T follicular helper cell (primary cell): ENCODE data around the gene CCDC78.
"Not testable (repeated sequence)": the region's sequence is repeated elsewhere in the genome, so short reads cannot be mapped to it uniquely, and the experiment has no call there.

Experiments
- DNase-seq: peaks from one replicate; pipeline ENCODE4 v3.0.0-alpha.2; 2020; ENCODE audit warnings: low read depth

The CCDC78 gene

DNA sequence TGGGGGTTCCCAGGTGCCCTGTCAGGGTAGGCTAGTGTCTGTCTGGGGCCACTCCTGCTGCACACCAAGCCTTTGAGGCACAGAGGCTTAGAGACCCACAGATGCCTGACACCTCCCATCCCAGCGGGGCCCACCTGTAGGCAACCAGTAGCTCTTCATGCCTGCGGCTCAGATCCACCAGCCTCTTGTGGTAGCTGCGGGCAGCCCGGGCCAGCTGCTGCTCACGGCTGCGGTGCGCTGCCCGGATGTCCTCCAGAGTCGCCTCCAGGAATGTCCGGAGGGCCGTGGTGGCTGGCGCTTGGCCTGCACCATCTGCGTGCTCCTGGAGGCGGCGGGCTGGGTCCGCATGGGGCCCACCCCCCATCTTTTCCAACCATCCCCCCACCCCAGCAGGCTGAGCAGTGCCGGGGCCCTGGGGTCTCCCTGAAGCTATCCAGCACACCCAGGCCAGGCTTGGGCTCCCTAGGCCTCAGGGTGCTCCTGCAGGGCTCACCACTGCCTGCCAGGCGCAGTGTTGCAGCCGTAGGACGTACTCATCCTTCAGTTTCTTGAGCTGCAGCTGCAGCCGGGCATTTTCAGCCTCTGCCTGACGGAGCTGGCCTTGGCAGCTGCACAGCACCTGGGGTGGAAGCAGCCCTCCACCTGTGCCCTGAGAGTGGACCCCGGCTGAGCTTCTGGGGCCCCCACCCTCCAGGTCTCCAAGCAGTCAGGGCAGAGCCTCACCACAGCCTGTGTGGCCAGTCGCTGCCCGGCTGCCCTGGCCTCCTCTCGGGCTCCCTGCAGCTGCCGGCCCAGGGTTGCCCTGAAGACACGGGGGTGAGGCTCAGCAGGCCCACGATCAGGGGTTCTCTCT lies 1.8 kb downstream of the CCDC78 start:
- DNase-seq: no peak

DNA sequence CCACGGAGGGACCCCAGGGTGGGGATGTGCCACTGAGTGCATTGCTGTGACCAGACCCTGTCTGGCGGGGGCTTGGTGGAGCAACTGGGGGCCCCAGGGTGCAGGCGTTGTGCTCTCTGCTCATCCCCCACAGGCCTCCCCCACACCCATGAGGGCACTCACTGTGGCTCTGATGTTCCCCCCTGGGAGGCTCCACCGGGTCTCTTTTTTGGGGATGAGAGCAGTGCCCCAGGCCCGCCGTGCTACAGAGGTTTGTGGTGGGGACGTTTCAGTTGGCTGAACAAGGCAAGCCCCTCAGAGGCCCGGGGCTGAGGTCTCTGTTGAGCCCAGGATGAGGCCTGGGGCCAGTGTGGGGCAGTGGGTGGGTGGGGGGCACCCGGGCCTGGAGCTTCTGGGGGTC lies 2.5 kb downstream of the CCDC78 start:
- DNase-seq: no peak

DNA sequence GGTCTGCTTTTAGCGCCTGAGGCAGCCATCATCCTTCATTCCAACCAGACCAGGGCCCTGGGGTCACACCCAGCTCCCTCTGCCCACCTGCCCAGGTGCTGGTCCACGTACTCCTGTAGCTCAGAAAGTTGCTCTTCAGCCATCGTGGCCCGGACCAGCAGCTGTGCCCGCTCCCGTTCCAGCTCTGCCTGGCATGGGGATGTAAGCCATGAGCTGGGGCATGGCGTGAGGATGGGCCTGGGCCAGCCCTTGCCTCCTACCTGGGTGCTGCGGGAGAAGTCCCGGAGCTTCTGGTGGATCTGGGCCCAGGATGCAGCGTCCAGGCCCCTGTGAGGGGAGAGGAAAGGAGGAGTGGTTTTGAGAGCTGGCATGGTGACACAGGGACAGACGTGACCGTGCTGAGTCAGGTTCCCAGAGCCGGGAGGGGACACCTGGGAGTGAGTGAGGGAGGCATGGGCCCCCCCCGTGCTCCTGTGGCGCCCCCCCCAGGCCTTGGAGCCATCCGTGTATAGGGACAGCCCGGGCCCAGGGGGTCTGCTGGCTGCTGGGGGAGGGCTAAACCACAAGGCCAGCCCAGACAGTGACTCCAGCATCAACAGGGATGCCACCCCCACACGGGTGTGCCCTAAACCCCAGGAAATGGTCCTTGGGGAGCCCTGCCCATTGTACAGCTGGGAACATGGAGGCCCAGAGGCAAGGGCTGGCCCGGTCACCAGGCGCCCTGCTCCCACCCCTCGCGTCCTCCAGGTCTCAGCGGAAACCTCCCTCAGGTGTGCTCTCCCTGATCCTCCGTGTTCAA lies 3.2 kb downstream of the CCDC78 start:
- DNase-seq: no peak

DNA sequence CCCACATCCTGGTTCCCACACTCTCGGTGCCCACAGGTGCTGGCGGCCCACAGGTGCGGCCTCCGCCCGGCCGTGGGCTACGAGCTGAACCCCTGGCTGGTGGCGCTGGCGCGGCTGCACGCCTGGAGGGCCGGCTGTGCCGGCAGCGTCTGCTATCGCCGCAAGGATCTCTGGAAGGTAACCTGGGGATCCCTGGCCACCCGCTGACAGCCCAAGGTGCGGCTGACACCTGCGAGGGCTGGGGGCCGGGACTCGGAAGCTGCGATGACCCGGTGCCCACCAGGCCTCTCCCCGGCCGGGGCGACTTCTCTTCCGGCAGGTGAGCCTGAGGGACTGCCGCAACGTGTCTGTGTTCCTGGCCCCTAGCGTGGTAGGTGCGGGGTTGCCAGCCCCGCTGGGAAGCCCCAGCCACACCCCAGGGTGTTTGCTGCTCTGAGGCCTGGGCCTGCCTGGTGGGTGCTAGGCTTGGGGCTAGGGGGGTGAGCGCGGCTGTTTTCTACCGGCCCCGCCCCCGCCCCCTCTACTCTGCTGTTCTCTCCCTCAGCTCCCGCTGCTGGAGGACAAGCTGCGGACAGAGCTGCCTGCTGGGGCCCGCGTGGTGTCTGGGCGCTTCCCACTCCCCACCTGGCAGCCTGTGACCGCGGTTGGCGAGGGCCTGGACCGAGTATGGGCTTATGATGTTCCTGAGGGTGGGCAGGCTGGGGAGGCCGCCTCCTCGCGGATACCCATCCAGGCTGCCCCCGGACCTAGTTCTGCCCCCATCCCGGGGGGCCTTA lies 4.3 kb downstream of the CCDC78 start:
- DNase-seq: no peak

DNA sequence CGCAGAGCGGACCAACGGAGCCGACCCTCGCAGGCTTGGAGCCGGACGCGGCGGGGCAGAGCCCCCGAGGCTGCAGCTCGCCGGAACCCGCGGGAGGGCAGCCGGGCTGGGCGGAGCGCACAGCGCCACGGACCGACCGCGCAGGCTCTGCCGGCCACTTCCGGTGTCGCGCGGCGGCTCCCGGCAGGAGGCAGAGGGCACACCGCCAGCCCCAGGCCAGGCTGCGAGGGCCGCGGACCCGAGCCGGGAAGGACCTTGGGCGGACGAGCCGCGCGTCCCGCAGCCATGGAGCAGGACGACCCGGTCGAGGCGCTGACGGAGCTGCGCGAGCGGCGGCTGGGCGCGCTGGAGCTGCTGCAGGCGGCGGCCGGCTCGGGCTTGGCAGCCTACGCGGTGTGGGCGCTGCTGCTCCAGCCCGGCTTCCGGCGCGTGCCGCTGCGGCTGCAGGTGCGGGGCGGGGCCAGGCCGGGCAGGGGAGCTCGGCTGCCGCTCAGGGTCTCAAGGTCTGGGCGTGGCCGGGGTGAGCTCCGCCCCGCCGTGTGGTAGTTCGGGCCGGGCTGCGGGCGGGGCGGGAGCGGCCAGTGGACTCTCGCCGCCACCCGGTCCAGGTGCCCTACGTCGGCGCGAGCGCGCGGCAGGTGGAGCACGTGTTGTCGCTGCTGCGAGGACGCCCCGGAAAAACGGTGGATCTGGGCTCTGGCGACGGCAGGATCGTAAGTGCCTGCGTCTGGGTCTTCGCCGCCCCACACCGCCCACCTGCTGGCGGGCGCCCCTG lies 5.1 kb downstream of the CCDC78 start, which contains the start of gene ANTKMT:
ANTKMT (plus strand) TSS at position 157 of the 775 bp plus-strand sequence; CDS start at position 286, 129 bp downstream.
- DNase-seq: peak; percentile 51

DNA sequence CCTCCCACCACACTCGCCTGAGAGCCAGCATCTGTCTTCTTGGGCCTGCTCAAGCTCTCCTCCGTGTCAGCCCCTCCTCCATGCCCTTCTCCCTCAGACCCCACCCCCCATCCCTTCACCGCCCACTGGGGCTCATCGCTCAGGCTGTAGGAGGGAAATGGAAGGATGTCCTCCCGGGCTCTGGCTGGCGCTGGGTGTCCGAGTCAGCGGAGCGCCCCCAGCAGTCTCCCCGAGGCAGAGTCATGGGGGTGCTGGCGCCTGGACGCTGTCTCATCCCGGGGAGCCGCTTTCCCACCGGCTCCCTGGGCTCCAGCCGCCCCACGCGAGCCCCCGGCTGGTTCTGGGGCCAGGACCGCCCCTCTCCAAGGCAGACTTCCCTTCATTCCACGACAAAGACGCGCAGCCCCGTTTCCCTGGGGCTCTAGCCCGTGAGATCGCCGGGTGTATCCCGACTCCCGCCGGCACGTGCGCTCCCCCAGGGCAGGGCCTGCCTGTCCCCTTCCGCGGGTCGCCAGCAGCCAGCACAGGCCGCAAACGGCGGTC lies 5.7 kb downstream of the CCDC78 start:
- DNase-seq: no peak

DNA sequence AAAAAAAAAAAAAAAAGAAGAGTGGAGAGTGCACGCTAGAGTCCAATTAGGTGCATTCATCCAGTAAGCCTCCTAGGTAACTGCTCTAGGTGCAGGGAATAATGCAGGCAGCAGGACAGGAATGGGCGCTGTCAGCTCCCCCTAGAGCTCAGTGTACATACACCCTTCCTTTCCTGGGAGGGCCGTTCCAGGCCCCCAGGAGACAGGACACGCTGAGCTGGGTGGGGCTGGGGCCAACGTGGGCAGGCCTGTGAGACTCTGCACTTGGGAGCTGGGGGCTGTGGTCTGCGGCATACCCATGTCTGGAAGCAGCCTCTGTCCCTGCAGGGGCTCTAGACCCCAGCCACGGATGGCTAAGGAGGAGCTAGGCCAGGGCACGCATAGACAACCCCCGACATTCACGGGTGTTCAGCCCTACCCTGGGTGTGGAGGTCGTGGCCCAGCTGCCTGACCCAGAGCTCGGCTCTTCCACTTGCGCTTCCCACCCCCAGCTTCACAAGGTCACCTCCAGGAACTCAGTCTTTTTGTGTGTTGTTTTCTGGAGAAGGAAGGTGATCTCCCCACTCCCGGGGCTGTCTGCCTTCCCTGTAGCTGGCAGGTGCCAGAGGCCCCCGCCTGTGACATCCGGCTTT lies 6.3 kb downstream of the CCDC78 start:
- DNase-seq: no peak

DNA sequence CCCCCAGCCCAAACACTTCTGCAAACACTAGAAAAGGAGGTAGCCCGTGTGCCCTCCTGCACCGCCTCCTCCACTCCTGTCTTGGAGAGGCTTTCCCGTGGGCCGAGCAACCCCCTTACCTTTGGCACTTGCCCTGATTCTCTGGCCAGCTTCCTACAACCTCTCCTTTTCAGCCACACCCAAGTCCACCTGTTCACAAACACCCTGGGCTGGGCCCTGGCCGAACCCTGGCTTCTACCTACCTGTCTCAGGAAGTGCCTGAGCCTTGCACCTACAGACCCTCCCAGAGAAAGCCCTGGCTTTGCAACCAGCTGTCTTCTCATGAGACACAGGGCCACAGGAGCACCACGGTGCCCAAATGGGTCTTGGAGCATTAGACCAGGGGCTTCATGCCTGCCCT lies 7.3 kb downstream of the CCDC78 start:
- DNase-seq: no peak

DNA sequence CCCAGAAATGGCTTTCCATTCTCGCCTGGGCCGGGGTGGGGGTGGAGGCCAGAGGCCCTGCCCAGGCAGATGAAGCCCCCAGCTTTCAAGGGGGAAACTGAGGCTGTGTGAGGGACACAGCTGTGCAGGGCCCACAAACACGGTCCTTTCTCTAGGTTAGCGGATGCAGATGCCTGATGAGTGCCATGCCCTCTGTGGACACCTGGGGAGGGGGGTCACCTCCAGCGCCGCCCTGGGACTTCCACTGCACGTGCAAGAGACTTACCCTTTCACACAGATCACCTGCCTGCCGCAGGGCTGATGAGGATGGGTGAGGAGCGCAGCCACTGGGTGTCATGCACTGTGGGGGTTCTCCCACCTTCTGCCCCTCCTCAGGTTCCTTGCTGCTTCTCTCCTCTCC lies 7.9 kb downstream of the CCDC78 start:
- DNase-seq: no peak

DNA sequence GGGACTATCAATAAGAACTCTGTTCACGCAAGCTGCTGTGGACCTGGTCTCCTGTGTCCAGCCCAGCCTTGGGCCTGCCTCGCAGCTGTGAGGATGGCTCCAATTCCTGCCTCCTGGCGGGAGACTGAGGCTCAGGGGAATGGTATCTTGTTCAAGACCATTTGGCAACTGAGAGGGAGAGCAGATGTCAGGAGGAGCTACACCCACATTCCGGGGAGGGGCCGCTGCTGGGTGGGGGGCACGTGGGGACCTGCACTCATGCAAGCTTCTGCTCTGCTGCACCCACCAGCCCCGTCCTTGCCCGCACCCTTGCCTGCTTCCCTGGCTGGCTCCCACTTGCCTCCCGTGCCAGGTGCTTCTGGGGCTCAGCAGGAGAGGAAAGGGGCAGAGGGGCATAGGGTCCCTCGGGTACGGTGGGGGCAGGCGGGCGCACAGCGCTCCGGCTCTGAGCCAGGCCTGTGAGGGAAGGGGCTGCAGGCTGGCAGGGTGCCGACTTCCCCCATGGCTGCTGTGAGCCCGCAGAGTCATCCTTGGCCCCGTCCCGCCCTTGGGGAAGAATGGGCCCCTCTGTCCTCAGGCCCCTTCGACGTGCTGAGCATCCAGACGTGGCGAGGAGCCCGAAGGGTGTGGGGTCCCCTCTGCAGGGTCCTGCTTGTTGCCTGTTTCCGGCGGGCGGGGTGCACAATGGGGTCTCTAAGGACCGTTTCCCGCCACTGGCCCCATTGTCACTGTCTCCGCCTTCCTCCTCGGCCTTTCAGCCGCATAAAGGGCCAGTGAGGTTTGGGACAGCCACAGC lies 8.6 kb downstream of the CCDC78 start:
- DNase-seq: no peak

DNA sequence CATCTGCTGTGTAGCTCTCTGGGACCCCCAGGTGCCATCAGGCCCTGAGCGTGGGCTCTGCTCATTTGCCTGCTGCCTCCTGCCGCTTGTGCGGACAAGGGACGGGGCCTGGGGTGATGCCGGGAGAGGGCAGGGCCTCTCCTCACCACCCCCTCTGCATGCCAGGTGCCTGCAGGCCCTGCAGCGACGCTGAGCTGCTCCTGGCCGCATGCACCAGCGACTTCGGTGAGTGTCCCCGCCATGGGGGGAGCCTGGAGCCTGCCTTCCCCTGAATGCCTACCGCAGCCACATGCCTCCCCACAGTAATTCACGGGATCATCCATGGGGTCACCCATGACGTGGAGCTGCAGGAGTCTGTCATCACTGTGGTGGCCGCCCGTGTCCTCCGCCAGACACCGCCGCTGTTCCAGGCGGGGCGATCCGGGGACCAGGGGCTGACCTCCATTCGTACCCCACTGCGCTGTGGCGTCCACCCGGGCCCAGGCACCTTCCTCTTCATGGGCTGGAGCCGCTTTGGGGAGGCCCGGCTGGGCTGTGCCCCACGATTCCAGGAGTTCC lies 9.4 kb downstream of the CCDC78 start:
- DNase-seq: no peak

DNA sequence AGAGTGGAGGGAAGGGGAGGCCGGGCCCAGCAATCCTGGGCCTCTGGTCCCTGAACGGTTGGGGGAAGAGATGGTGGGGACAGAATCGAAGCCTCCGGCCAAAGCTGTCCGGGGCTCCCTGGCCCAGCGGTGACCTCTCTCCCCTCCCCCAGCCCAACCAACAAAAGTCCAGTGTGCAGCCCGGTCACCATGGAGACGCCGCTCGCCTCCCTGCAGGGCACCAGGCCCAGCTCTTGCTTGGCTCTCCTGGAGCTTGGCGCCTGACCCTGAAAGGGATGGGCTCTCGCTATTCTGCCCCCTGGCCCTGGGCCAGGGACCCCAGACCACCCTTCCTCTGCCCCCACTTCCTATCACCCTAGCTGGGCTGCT lies 10.1 kb downstream of the CCDC78 start:
- no peak for DNase-seq

DNA sequence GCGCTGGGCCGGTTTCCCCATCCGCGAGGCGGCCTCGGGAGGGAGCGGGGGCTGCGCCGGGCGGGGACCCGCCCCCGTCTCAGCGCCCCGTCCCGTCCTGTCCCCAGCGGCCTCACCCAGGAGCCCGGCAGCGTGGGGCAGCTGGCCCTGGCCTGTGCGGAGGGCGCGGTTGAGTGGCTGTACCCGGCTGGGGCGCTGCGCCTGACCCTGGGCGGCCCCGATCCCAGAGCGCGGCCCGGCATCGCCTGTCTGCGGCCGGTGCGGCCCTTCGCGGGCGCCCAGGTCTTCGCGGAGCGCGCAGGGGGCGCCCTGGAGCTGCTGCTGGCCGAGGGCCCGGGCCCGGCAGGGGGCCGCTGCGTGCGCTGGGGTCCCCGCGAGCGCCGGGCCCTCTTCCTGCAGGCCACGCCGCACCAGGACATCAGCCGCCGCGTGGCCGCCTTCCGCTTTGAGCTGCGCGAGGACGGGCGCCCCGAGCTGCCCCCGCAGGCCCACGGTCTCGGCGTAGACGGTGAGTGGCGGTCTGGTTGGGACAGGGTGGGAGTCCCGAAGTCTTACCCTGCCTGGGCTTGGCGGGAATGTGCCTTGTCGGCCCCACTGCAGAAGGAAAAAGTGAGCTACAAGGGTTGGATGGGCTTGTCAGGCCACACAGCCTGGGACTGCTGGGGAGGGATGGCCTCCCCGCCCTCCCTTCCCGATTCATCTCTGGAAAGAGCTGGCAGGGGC lies 10.6 kb downstream of the CCDC78 start:
- DNase-seq: no peak

DNA sequence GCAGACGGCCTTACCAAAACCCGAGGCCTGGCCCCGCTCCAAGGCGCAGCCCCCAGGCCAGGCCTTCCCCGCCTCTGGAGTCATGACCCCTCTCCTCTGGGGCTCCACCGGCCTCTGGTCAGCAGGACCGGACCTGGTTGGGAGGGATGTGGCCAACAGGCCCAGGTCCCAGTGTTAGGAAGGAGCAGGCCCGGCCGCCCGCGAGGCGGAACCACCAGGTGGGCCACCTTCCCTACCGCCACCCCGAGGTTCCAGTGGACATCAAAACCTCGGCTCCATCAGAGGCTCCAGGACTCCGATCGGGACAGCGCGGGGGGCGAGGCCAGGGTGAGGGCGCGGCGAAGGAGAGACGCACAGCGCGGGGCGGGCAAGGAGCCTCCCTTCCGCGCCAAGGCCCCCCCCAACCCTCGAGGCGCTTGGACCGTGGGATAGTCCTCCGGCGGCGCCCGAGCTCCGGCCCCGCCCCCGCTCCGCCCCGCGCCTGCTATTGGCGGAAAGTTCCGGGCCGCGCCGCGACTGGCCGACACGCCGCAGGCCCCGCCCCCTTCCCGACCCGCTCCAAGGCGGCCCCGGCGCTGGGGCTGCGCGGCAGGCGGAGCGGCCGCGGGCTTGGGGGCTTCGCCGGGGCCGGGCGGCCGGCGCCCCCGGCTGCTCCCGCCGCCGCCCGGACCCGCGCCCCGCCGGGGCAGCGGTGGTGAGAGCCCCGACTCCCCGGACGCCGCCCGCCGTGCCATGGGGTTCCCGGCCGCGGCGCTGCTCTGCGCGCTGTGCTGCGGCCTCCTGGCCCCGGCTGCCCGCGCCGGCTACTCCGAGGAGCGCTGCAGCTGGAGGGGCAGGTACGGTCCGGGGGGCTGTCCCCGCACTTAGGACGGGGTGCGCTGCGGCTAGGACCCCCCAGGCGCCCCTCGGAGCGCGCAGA lies 11.4 kb downstream of the CCDC78 start, which contains the start of gene METRN:
METRN (plus strand) TSS at position 561 of the 919 bp plus-strand sequence; CDS start at position 733, 172 bp downstream.
- peak; percentile 82 for DNase-seq

DNA sequence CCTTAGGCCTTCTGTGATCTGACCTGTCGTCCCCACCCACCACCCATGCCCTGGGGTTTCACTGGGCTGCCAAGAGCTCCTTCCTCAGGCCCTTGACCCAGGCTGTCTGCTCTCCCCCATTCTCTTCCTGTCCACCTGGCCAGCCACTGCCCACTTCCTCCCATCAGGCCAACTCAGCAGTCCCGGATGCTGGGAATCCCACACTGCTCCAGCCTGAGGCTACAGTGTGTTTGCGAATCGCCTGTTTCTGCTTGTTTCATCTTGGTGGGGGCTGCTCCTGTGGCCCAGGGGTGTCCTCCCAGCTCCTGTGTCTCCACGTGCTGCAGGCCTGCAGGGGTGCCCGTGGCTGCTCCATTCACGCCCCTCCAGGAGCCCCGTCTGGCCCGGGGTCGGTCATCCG lies 12.2 kb downstream of the CCDC78 start:
- DNase-seq: no peak

DNA sequence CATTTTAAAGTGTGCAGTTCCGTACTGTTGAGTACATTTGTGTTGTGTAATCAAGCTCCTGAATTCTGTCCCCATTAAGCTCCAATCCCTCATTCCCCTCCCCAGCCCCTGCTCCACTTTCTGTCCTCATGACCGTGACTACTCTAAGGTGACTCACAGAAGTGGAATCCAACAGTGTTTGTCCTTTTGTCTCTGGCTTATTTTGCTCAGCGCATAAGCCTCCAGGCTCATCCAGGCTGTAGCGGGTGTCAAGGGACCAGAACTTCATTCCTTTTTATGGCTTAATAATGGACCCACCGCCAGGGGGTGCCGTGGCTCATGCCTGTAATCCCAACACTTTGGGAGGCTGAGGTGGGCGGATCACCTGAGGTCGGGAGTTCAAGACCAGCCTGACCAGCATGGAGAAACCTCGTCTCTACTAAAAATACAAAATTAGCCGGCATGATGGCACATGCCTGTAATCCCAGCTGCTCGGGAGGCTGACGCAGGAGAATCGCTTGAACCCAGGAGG lies 13.4 kb downstream of the CCDC78 start:
- DNase-seq: not testable (repeated sequence)

DNA sequence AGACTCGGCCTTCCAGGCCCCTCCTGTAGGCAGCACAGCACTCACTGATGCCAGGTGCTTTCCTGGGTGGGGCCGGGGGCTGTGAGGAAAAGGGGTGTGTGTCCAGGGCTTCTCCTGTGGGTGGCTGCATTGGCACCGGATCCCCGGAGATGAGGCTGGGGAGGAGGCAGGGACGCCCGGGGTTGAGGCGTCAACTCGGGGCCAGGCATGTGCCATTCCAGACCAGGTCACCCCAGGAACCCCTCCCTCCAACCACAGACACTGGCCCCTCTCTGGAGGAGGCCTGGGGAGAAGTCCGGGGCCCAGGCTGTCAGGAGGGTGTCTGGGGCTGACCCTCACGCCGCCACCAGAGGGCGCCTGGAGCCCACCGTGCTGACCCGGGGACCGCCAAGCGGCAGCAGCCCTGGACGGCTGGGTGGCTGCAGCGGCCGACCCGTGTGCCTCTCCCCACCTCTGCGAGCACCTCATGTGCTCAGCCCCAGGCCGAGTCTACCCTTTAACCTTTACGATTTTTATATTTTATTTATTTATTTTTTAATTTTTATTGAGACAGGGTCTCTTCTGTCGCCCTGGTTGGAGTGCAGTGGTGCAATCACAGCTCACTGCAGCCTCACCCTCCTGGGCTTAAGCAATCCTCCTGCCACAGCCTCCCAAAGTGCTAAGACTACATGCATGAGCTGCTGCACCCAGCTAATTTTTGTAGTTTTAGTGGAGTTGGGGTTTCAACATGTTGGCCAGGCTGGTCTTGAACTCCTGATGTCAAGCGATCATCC lies 14.5 kb downstream of the CCDC78 start:
- DNase-seq: peak; percentile 67
